Progenitor cell of endocrine pancreas (in vitro differentiated cells): ENCODE results near the gene MC1R. TPM values are rescaled to one million over a fixed set of nuclear protein-coding genes. Genes with fewer than 3 reads are reported as not detected.
"Not testable (repeated sequence)": the region's sequence is repeated elsewhere in the genome, so short reads cannot be mapped to it uniquely, and the experiment has no call there.

Experiments
- DNase-seq: peaks from one replicate; pipeline ENCODE4 v3.0.0; 2021; ENCODE audit warnings: low spot score; ENCODE audit not compliant: unreplicated experiment
- H3K27ac Mint-ChIP-seq: 2 replicates; pipeline ENCODE4 v1.8.0; 2021; ENCODE audit warnings: mild to moderate bottlenecking, moderate library complexity, mixed read lengths
- H3K27me3 Mint-ChIP-seq: 2 replicates; pipeline ENCODE4 v1.8.0; 2021; ENCODE audit warnings: mixed read lengths
- H3K36me3 Mint-ChIP-seq: 2 replicates; pipeline ENCODE4 v1.8.0; 2022; ENCODE audit warnings: mixed read lengths; ENCODE audit not compliant: insufficient read depth
- H3K4me1 Mint-ChIP-seq: 2 replicates; pipeline ENCODE4 v1.8.0; 2021; ENCODE audit warnings: low read depth, mixed read lengths
- H3K4me3 Mint-ChIP-seq: 2 replicates; pipeline ENCODE4 v1.8.0; 2021; ENCODE audit warnings: low read depth, mild to moderate bottlenecking, moderate library complexity, mixed read lengths
- H3K9me3 Mint-ChIP-seq: 2 replicates; pipeline ENCODE4 v1.8.0; 2021; ENCODE audit warnings: low read depth, mixed read lengths
- total RNA-seq: library from RNA; stranded (reverse); gene quantifications from 2 replicates; pipeline ENCODE4 v1.2.1, GENCODE V29; 2021
- TF ChIP-seq, protein P1 (sequence below): fragments of 200-600 bp; sonication (generic); IDR thresholded peaks from one replicate; pipeline ENCODE4 v1.5.0; 2021; ENCODE audit warnings: antibody characterized with exemption, mild to moderate bottlenecking; ENCODE audit not compliant: unreplicated experiment

The MC1R gene
- total RNA-seq, 1 donor from 2014 or later: 4.6 TPM

GRCh38 chr16:89873109-89873971 lies 45.3 kb upstream of the MC1R start, which contains the start of gene TCF25:
Gene TCF25, plus strand, starts transcription at chr16:89873592. Its CDS starts 76 bp downstream, at chr16:89873668.
- TF ChIP-seq, protein P1, sequence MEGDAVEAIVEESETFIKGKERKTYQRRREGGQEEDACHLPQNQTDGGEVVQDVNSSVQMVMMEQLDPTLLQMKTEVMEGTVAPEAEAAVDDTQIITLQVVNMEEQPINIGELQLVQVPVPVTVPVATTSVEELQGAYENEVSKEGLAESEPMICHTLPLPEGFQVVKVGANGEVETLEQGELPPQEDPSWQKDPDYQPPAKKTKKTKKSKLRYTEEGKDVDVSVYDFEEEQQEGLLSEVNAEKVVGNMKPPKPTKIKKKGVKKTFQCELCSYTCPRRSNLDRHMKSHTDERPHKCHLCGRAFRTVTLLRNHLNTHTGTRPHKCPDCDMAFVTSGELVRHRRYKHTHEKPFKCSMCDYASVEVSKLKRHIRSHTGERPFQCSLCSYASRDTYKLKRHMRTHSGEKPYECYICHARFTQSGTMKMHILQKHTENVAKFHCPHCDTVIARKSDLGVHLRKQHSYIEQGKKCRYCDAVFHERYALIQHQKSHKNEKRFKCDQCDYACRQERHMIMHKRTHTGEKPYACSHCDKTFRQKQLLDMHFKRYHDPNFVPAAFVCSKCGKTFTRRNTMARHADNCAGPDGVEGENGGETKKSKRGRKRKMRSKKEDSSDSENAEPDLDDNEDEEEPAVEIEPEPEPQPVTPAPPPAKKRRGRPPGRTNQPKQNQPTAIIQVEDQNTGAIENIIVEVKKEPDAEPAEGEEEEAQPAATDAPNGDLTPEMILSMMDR: peak; percentile 18
- no peaks in the 10 kb centered on the region for H3K27me3 Mint-ChIP-seq

DNA sequence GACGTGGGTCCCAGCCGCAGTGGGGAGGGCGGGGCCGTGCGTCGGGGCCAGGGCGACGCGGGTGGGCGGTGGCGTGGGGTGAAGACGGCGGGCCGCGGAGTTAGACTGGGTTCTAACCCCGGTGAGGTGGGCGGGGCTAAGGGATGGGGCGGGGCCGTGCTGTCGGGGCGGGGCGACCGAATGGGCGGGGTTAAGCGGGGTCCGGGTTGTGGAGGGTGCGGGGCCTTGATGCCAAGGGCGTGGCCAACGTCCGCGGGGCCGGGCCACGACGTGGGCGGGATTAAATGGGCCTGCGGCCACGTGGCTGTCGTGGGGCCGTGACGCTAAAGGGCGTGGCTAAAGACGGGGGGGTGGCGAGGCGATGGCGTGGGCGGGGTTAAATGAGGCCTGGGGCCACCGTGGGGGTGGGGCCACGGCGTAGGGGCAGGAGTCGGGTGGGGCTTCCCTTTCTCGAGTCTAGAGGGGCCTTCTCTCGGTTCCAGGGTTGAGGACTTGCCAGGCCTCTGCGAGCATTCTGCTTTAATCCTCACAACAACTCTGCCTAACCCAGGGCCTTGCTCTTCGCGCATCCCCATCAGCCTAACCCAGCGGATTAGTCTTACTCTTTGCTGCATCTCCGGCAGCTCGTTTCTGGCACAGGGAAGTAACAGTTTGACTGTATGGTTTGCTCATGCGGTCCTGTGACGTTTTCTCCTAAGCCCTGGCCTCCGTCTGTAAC lies 44.5 kb upstream of the MC1R start:
- Mint-ChIP-seq H3K4me3 (peak overlapping the region; percentile 86), H3K27me3 (no peaks in the 10 kb centered on the region), H3K9me3 (no peaks in the 10 kb centered on the region), H3K27ac (peak overlapping the region; percentile 97), H3K36me3 (peaks cover 7% of the 10 kb centered on the region), H3K4me1 (no peaks in the 10 kb centered on the region)
- TF ChIP-seq, protein P1: no peak
- peak; percentile 91 for DNase-seq

More at GRCh38 chr16:89873109-89873971, 45.3 kb upstream of the MC1R start, which contains the start of gene TCF25:
- Mint-ChIP-seq H3K9me3 (no peaks in the 10 kb centered on the region), H3K36me3 (peaks cover 6% of the 10 kb centered on the region), H3K4me3 (peak within 1 kb of the TSS; percentile 86), H3K27ac (peak within 1 kb of the TSS; percentile 97), H3K4me1 (no peaks in the 10 kb centered on the region)
- peak; percentile 84 for DNase-seq

DNA sequence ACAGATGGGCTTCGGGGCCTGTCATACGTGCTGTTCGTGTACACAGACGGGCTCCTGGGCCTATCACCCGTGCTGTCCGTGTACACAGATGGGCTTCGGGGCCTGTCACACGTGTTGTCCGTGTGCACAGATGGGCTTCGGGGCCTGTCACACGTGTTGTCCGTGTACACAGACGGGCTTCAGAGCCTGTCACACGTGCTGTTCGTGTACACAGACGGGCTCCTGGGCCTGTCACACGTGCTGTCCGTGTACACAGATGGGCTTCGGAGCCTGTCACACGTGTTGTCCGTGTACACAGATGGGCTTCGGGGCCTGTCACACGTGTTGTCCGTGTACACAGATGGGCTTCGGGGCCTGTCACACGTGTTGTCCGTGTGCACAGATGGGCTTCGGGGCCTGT lies 39.5 kb upstream of the MC1R start:
- not testable (repeated sequence) for H3K27me3 Mint-ChIP-seq, H3K4me3 Mint-ChIP-seq, H3K4me1 Mint-ChIP-seq, H3K9me3 Mint-ChIP-seq, DNase-seq, H3K27ac Mint-ChIP-seq
- peaks cover 17% of the 10 kb centered on the region for H3K36me3 Mint-ChIP-seq

- Mint-ChIP-seq H3K27ac (peak overlapping the region; percentile 59), H3K4me1 (no peaks in the 10 kb centered on the region), H3K36me3 (peaks cover 21% of the 10 kb centered on the region), H3K4me3 (no peak overlapping the region), H3K9me3 (no peaks in the 10 kb centered on the region), H3K27me3 (no peaks in the 10 kb centered on the region)
- no peak for DNase-seq
- TF ChIP-seq, protein P1: no peak
Measured at GRCh38 chr16:89880477-89881367, 37.9 kb upstream of the MC1R start.

DNA sequence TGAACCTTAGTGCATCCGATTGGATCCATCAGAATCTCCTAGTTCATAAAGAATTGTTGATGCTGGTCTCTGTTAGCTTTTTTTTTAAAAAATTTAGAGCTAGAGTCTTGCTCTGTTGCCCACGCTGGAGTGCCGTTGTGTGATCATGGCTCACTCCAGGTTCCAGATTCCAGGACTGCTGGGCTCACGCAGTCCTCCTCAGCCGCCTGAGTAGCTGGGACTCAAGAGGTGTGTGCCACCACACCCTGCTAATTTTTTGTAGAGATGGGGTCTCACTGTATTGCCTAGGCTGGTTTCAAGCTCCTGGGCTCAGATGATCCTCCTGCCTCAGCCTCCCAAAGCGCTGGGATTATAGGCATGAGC lies 37.3 kb upstream of the MC1R start:
- DNase-seq: no peak

More for the DNA sequence above, 37.3 kb upstream of the MC1R start:
- H3K4me3 Mint-ChIP-seq: no peak overlapping the region
- H3K27me3 Mint-ChIP-seq: no peaks in the 10 kb centered on the region
- peaks cover 21% of the 10 kb centered on the region for H3K36me3 Mint-ChIP-seq
- no peaks in the 10 kb centered on the region for H3K9me3 Mint-ChIP-seq
- no peak overlapping the region for H3K27ac Mint-ChIP-seq
- TF ChIP-seq, protein P1: no peak
- no peaks in the 10 kb centered on the region for H3K4me1 Mint-ChIP-seq
